HFF-Myc (cell line): ENCODE data around the gene CPNE7.

Experiments used
- DNase-seq: peaks from one replicate; pipeline ENCODE4 v3.0.0-alpha.2; 2011; ENCODE audit warnings: low read depth; ENCODE audit errors: extremely low read depth
- H3K4me3 ChIP-seq: replicated peaks from 2 replicates; pipeline ENCODE4 v1.5.1; 2011; ENCODE audit warnings: low read depth, mild to moderate bottlenecking, control low read depth, low read length
- CTCF ChIP-seq: IDR thresholded peaks from 2 replicates; pipeline ENCODE4 v1.5.1; 2012; ENCODE audit warnings: mild to moderate bottlenecking, low read depth, low read length, control low read depth; ENCODE audit errors: missing control alignments

The CPNE7 gene

DNA sequence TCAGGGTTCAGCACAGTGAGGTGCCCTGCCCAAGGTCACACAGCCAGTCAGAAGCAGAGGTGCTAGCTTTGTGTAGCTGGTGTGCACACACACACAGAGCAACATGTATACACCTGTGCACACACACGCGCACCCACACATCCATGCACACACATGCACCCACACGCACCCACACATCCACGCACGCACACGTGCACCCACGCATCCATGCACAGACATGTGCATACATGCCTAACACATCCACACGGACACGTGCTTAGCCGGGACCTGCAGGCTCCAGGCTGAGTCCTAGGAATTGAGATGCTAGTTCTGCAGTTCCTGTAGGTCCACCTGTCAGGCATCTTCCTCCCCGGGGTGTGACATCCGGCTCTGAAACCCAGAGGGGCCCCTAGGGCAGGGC lies 24.9 kb downstream of the CPNE7 start:
- no peak overlapping the region for H3K4me3 ChIP-seq
- DNase-seq, result no peak
- TF ChIP-seq CTCF, result no peak

DNA sequence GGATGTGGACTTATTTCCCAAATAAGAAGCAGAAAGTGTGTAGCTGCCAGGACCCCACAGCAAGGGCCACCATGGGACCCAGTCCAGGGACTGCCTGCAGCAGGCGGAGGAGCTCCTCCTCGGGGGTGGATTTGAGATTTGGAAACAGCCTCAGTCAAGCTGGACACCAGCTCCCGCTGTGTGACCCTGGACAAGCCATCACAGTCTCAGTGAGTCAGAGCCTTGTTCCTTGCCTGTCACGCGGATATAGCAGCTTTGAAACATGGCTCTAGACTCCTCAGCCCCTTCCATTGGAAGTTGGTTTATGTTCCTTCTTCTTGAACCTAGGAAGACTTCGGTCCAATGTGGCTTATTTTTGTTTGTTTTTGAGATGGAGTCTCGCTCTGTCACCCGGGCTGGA lies 25.4 kb downstream of the CPNE7 start:
- no peak for DNase-seq
- no peak for TF ChIP-seq CTCF

DNA sequence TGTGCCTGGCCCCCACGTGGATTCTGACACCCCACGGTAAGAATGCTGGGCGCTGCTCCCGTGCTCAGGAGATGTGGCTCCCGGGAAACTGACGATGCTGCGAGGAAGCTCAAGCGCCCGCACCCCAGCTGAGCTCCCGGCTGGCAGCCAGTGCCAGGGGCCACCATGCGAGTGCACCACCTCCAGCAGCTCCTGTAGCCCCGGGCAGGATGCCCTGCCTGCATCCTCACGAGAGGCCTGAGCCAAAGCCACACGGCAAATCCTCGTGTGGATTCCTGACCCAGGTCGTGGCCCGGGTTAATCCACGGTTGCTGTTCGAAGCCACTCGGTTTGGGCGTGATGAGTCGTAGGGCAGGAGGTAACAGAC lies 26.3 kb downstream of the CPNE7 start:
- H3K4me3 ChIP-seq, result no peak overlapping the region
- no peak for DNase-seq
- TF ChIP-seq CTCF, result no peak

More for the DNA sequence above, 25.4 kb downstream of the CPNE7 start:
- H3K4me3 ChIP-seq, result no peak overlapping the region

DNA sequence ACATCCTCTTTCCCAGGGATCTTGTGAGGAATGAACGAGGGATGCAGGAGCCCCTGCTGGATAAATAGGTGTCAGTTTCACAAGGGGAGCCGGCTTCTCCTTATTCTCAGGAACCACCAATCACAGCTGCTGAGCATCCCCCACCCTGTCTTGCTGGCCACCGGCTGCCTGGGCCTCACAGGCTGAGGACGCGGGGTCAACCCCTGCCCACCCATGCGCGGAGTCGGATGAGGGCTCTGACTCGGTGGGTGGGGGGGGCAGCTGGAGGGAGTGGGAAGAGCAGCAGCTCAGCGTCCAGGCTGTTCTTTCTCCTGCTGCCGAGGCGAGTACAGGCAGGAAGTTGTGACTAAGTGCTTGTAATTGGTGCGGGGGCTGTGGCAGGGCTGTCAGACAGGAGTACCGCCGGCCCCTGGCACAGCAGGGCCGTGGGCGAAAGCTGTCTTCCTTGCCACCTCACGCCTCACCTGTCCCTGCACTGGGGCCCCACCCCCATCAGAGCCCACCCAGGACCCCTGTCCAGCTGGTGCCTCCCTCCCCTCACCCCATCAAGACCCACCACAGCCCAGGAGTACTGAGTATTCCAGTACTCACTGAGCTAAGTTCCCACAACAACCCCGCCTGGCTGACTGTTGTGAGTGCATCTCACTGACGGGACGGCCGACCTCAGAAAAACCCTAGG lies 26.9 kb downstream of the CPNE7 start:
- no peak for TF ChIP-seq CTCF
- no peak for DNase-seq
- H3K4me3 ChIP-seq, result no peak overlapping the region

- no peak for TF ChIP-seq CTCF
- no peak overlapping the region for H3K4me3 ChIP-seq
- DNase-seq, result no peak
These were observed 27.5 kb downstream of the CPNE7 start for GRCh38 chr16:89602952-89603590.

- H3K4me3 ChIP-seq, result no peak overlapping the region
- no peak for DNase-seq
- no peak for TF ChIP-seq CTCF
These were observed 29.2 kb downstream of the CPNE7 start for GRCh38 chr16:89604764-89605163.
